GM23338 (cell line): ENCODE data around the gene TRAPPC10. TPM values are rescaled to one million over a fixed set of nuclear protein-coding genes. Genes with fewer than 3 reads are reported as not detected.

ENCODE experiments used
- ATAC-seq: fragments of 200-7000 bp; cut with Tn5 transposase; 3 replicates; pipeline ENCODE4 v1.9.1; 2020
- DNase-seq: peaks from one replicate; pipeline ENCODE4 v3.0.0-alpha.2; 2015; ENCODE audit warnings: low spot score
- H2AFZ ChIP-seq: fragments of 200-600 bp; sonication (generic); 2 replicates; pipeline ENCODE4 v1.8.0; 2016; ENCODE audit warnings: antibody characterized with exemption, mild to moderate bottlenecking, moderate library complexity
- H3F3A ChIP-seq: fragments of 200-600 bp; sonication (generic); replicated peaks from 2 replicates; pipeline ENCODE4 v1.8.0; 2017; ENCODE audit warnings: antibody characterized with exemption, mixed run types, low read depth
- H3K27ac ChIP-seq: fragments of 200-600 bp; sonication (generic); 2 replicates; pipeline ENCODE4 v1.6.1; 2016; ENCODE audit warnings: low read depth
- H3K27me3 ChIP-seq: fragments of 200-600 bp; sonication (generic); 2 replicates; pipeline ENCODE4 v1.8.0; 2016; ENCODE audit warnings: mild to moderate bottlenecking, mixed run types, moderate library complexity; ENCODE audit not compliant: insufficient read depth
- H3K36me3 ChIP-seq: fragments of 200-600 bp; sonication (generic); 2 replicates; pipeline ENCODE4 v1.8.0; 2016; ENCODE audit warnings: mild to moderate bottlenecking; ENCODE audit not compliant: insufficient read depth
- H3K4me1 ChIP-seq: fragments of 200-600 bp; sonication (generic); 2 replicates; pipeline ENCODE4 v1.8.0; 2016; ENCODE audit warnings: mild to moderate bottlenecking, moderate library complexity; ENCODE audit not compliant: insufficient read depth
- H3K4me2 ChIP-seq: fragments of 200-600 bp; sonication (generic); 2 replicates; pipeline ENCODE4 v1.7.1; 2017; ENCODE audit warnings: mixed run types
- H3K4me3 ChIP-seq: fragments of 200-600 bp; sonication (generic); 2 replicates; pipeline ENCODE4 v1.6.1; 2016; ENCODE audit warnings: mixed run types
- H3K79me2 ChIP-seq: fragments of 200-600 bp; sonication (generic); replicated peaks from 2 replicates; pipeline ENCODE4 v1.8.0; 2017; ENCODE audit warnings: mild to moderate bottlenecking; ENCODE audit not compliant: insufficient read depth
- H3K9me2 ChIP-seq: fragments of 200-600 bp; sonication (generic); 2 replicates; pipeline ENCODE4 v1.8.0; 2017; ENCODE audit not compliant: insufficient read depth
- H4K20me1 ChIP-seq: fragments of 200-600 bp; sonication (generic); replicated peaks from 2 replicates; pipeline ENCODE4 v1.8.0; 2017; ENCODE audit warnings: mild to moderate bottlenecking; ENCODE audit not compliant: insufficient read depth
- H3K27ac Mint-ChIP-seq: 2 replicates; pipeline ENCODE4 v1.8.0; 2020; ENCODE audit warnings: inconsistent platforms, mild to moderate bottlenecking, moderate library complexity, mixed read lengths
- H3K27me3 Mint-ChIP-seq: 3 replicates; pipeline ENCODE4 v1.8.0; 2022; ENCODE audit warnings: low read depth, mild to moderate bottlenecking, moderate library complexity, mixed read lengths, inconsistent platforms; ENCODE audit not compliant: insufficient read depth, poor library complexity
- H3K36me3 Mint-ChIP-seq: 3 replicates; pipeline ENCODE4 v1.8.0; 2021; ENCODE audit warnings: low read depth, mild to moderate bottlenecking, inconsistent platforms, moderate library complexity, mixed read lengths
- H3K4me1 Mint-ChIP-seq: 3 replicates; pipeline ENCODE4 v1.8.0; 2020; ENCODE audit warnings: mild to moderate bottlenecking, inconsistent platforms, mixed read lengths
- H3K4me3 Mint-ChIP-seq: 3 replicates; pipeline ENCODE4 v1.8.0; 2021; ENCODE audit warnings: moderate library complexity, mild to moderate bottlenecking, inconsistent platforms, mixed read lengths
- H3K9me3 Mint-ChIP-seq: 3 replicates; pipeline ENCODE4 v1.8.0; 2020; ENCODE audit warnings: moderate library complexity, mild to moderate bottlenecking, inconsistent platforms, mixed read lengths
- CTCF ChIP-seq, 2 experiments: fragments of 200-600 bp in 1 of 2; sonication (generic) in 1 of 2; conservative IDR thresholded peaks; 2 replicates each; pipeline versions ENCODE4 v1.5.1 to v1.6.1; 2016 to 2017; ENCODE audit warnings: antibody characterized with exemption in 2 of 2, low read depth in 2 of 2, mild to moderate bottlenecking in 2 of 2, moderate library complexity in 1 of 2
- EZH2 ChIP-seq: fragments of 200-600 bp; sonication (generic); IDR thresholded peaks from one replicate; pipeline ENCODE4 v1.8.0; 2017; ENCODE audit warnings: antibody characterized with exemption, mild to moderate bottlenecking, low read depth; ENCODE audit not compliant: unreplicated experiment
- EZH2phosphoT487 ChIP-seq: fragments of 200-600 bp; sonication (generic); IDR thresholded peaks from one replicate; pipeline ENCODE4 v1.8.1; 2018; ENCODE audit warnings: antibody characterized with exemption; ENCODE audit not compliant: unreplicated experiment
- NANOG ChIP-seq: IDR thresholded peaks from 2 replicates; pipeline ENCODE4 v1.6.1; 2016; ENCODE audit warnings: antibody characterized with exemption, borderline replicate concordance
- STAT1 ChIP-seq: IDR thresholded peaks from one replicate; pipeline ENCODE4 v1.6.1; 2016; ENCODE audit warnings: antibody characterized with exemption; ENCODE audit not compliant: unreplicated experiment
- ZNF462 ChIP-seq: fragments of 250-450 bp; sonication (Bioruptor Pico); IDR thresholded peaks from 2 replicates; pipeline ENCODE4 v1.5.0; 2020; ENCODE audit warnings: mild to moderate bottlenecking, moderate library complexity
- polyA plus RNA-seq: library from polyadenylated mRNA; unstranded; fragments of >200 nt; fragmentation: Nextera tagmentation; extraction: Ambion mirVana; gene quantifications from 2 replicates; pipeline ENCODE4 v1.2.1, GENCODE V29; 2016
- total RNA-seq: library from RNA; depleted of rRNA; stranded (reverse); fragments of >200 nt; shearing (Covaris generic); gene quantifications from 2 replicates; pipeline ENCODE4 v1.2.3, GENCODE V29; 2014
- TF ChIP-seq, protein P1 (sequence below): IDR thresholded peaks from 2 replicates; pipeline ENCODE4 v1.6.1; 2016; ENCODE audit warnings: antibody characterized with exemption

Gene TRAPPC10
- total and polyA plus RNA-seq, 2 experiments from 2014 or later, result 14.0 to 27.1 TPM

GRCh38 chr21:44092211-44092610 lies 80.1 kb downstream of the TRAPPC10 start (continued):
- TF ChIP-seq ZNF462 (CRISPR knock-in tag), result no peak
- no peak for TF ChIP-seq NANOG

DNA sequence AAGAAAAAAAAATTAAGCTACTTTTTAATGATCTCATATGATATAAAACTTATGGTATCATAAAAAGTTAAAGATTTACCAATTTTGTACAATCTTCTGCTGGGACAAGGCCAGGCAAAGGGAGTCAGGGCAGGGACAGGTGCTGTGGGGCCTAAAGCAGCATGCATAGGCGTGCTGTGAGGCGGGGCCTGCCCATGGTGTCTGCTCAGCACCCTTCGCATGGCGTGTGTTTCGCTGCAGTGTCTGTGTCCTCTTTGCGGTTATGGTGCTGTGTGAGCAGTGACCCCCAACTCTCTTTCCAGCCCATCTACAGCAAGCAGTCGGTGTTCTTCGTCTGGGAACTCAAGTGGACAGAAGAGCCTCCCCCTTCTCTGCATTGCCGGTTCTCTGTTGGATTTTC lies 81.7 kb downstream of the TRAPPC10 start:
- Histone ChIP-seq H3K9me2 (no peaks in the 10 kb centered on the region), H3K27me3 (no peaks in the 10 kb centered on the region), H3K36me3 (peaks cover 27% of the 10 kb centered on the region), H3K27ac (no peak overlapping the region), H3K79me2 (no peaks in the 10 kb centered on the region), H3F3A (no peaks in the 10 kb centered on the region), H3K4me2 (no peak overlapping the region), H2AFZ (no peak overlapping the region), H3K4me3 (no peak overlapping the region), H3K4me1 (no peaks in the 10 kb centered on the region), H4K20me1 (no peaks in the 10 kb centered on the region; the same call in 1 of the 2 replicates)
- H3K27me3 Mint-ChIP-seq, result peaks cover 3% of the 10 kb centered on the region
- H3K4me1 Mint-ChIP-seq, result no peaks in the 10 kb centered on the region
- no peak overlapping the region for H3K27ac Mint-ChIP-seq
- no peaks in the 10 kb centered on the region for H3K9me3 Mint-ChIP-seq
- ATAC-seq (no peak), DNase-seq (no peak)
- H3K36me3 Mint-ChIP-seq, result peaks cover 36% of the 10 kb centered on the region
- no peak overlapping the region for H3K4me3 Mint-ChIP-seq
- no peak for TF ChIP-seq STAT1
- TF ChIP-seq ZNF462 (CRISPR knock-in tag), result no peak
- no peak for TF ChIP-seq EZH2
- TF ChIP-seq, protein P1, sequence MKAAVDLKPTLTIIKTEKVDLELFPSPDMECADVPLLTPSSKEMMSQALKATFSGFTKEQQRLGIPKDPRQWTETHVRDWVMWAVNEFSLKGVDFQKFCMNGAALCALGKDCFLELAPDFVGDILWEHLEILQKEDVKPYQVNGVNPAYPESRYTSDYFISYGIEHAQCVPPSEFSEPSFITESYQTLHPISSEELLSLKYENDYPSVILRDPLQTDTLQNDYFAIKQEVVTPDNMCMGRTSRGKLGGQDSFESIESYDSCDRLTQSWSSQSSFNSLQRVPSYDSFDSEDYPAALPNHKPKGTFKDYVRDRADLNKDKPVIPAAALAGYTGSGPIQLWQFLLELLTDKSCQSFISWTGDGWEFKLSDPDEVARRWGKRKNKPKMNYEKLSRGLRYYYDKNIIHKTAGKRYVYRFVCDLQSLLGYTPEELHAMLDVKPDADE, result no peak
- TF ChIP-seq EZH2phosphoT487, result no peak
- TF ChIP-seq CTCF (conservative IDR thresholded peaks at IDR 0.05; ENCODE audit: low read depth in 2 of 2), result no peak
